ENCODE measurements around the gene S100G.

S100G gene

GRCh38 chrX:16664074-16664473, 14.1 kb downstream of the S100G start:
- TF ChIP-seq EZH2phosphoT487 (IDR thresholded peaks at IDR 0.05; ENCODE audit: low read length) (no peak), CTCF (IDR thresholded peaks at IDR 0.05; ENCODE audit: low read length) (no peak), EZH2 (optimal IDR thresholded peaks at IDR 0.05; ENCODE audit: low read depth, low read length) (no peak)
- no peaks in the 10 kb centered on the region for H3K4me1 ChIP-seq (ENCODE audit: low read length)
- H3K4me3 ChIP-seq (ENCODE audit: low read length), result no peak overlapping the region
- no peak overlapping the region for H3K9ac ChIP-seq (ENCODE audit: low read length)
- DNase-seq, result no peak
- H3K27ac ChIP-seq (ENCODE audit: low read length), result no peak overlapping the region
- H3K9me2 ChIP-seq (replicated peaks; ENCODE audit: insufficient read depth, low read length), result no peaks in the 10 kb centered on the region
- no peaks in the 10 kb centered on the region for H3K36me3 ChIP-seq (replicated peaks; ENCODE audit: insufficient read depth, low read length)
- H3K27me3 ChIP-seq (replicated peaks; ENCODE audit: insufficient read depth, low read length), result no peaks in the 10 kb centered on the region
- no peaks in the 10 kb centered on the region for H3F3A ChIP-seq (ENCODE audit: insufficient read depth, low read length)
- H3K9me3 ChIP-seq (replicated peaks; ENCODE audit: insufficient read depth, low read length), result no peaks in the 10 kb centered on the region
- no peak overlapping the region for H3K4me2 ChIP-seq (ENCODE audit: low read depth, low read length)
- no peak overlapping the region for H2AFZ ChIP-seq (ENCODE audit: low read length)
- no peaks in the 10 kb centered on the region for H4K20me1 ChIP-seq (ENCODE audit: insufficient read depth, low read length)
- no peaks in the 10 kb centered on the region for H3K79me2 ChIP-seq (ENCODE audit: low read length)

GRCh38 chrX:16664626-16665025, 14.7 kb downstream of the S100G start:
- H3K27ac ChIP-seq (ENCODE audit: low read length), result no peak overlapping the region
- no peak for DNase-seq
- no peak overlapping the region for H2AFZ ChIP-seq (ENCODE audit: low read length)
- TF ChIP-seq EZH2phosphoT487 (IDR thresholded peaks at IDR 0.05; ENCODE audit: low read length), result no peak
- no peak for TF ChIP-seq EZH2 (optimal IDR thresholded peaks at IDR 0.05; ENCODE audit: low read depth, low read length)
- no peak for TF ChIP-seq CTCF (IDR thresholded peaks at IDR 0.05; ENCODE audit: low read length)
- H3K4me3 ChIP-seq (ENCODE audit: low read length), result no peak overlapping the region
- no peaks in the 10 kb centered on the region for H4K20me1 ChIP-seq (ENCODE audit: insufficient read depth, low read length)
- no peaks in the 10 kb centered on the region for H3K4me1 ChIP-seq (ENCODE audit: low read length)
- H3K9me3 ChIP-seq (replicated peaks; ENCODE audit: insufficient read depth, low read length), result no peaks in the 10 kb centered on the region
- no peaks in the 10 kb centered on the region for H3K79me2 ChIP-seq (ENCODE audit: low read length)
- no peak overlapping the region for H3K4me2 ChIP-seq (ENCODE audit: low read depth, low read length)
- no peaks in the 10 kb centered on the region for H3K36me3 ChIP-seq (replicated peaks; ENCODE audit: insufficient read depth, low read length)
- no peak overlapping the region for H3K9ac ChIP-seq (ENCODE audit: low read length)
- H3K27me3 ChIP-seq (replicated peaks; ENCODE audit: insufficient read depth, low read length), result no peaks in the 10 kb centered on the region
- H3K9me2 ChIP-seq (replicated peaks; ENCODE audit: insufficient read depth, low read length), result no peaks in the 10 kb centered on the region
- no peaks in the 10 kb centered on the region for H3F3A ChIP-seq (ENCODE audit: insufficient read depth, low read length)

- no peak for DNase-seq
- Histone ChIP-seq H3K9ac (ENCODE audit: low read length) (no peak overlapping the region), H3K4me2 (ENCODE audit: low read depth, low read length) (no peak overlapping the region), H2AFZ (ENCODE audit: low read length) (no peak overlapping the region), H3K9me3 (replicated peaks; ENCODE audit: insufficient read depth, low read length) (no peaks in the 10 kb centered on the region), H3K36me3 (replicated peaks; ENCODE audit: insufficient read depth, low read length) (no peaks in the 10 kb centered on the region), H3K27me3 (replicated peaks; ENCODE audit: insufficient read depth, low read length) (no peaks in the 10 kb centered on the region), H3K4me3 (ENCODE audit: low read length) (no peak overlapping the region), H3K9me2 (replicated peaks; ENCODE audit: insufficient read depth, low read length) (no peaks in the 10 kb centered on the region), H3F3A (ENCODE audit: insufficient read depth, low read length) (no peaks in the 10 kb centered on the region), H3K79me2 (ENCODE audit: low read length) (no peaks in the 10 kb centered on the region), H4K20me1 (ENCODE audit: insufficient read depth, low read length) (no peaks in the 10 kb centered on the region), H3K4me1 (ENCODE audit: low read length) (no peaks in the 10 kb centered on the region), H3K27ac (ENCODE audit: low read length) (no peak overlapping the region)
- TF ChIP-seq EZH2 (optimal IDR thresholded peaks at IDR 0.05; ENCODE audit: low read depth, low read length) (no peak), CTCF (IDR thresholded peaks at IDR 0.05; ENCODE audit: low read length) (no peak), EZH2phosphoT487 (IDR thresholded peaks at IDR 0.05; ENCODE audit: low read length) (no peak)
Observed at GRCh38 chrX:16665089-16665488, 15.1 kb downstream of the S100G start.

Data from MM.1S (cell line).